Activated naive CD4-positive, alpha-beta T cell treated with anti-CD3 and anti-CD28 coated beads for 36 hours (primary cell): ENCODE data around the gene DNAAF2. TPM values are rescaled to one million over a fixed set of nuclear protein-coding genes. Genes with fewer than 3 reads are reported as not detected.
A peak's percentile ranks its signal among the peaks of the same experiment; 100 is the strongest.
"Not testable (repeated sequence)": the region's sequence is repeated elsewhere in the genome, so short reads cannot be mapped to it uniquely, and the experiment has no call there.

Experiments used
- CTCF ChIA-PET: fragments of 350-600 bp; sonication (Branson Sonifier 250); formaldehyde crosslinking; loops from one replicate; lab custom pipeline; 2021; ENCODE audit warnings: antibody characterized with exemption; lab: Charles Lee
- DNase-seq: peaks from one replicate; pipeline ENCODE4 v3.0.0-alpha.2; 2020
- H3K27ac Mint-ChIP-seq: one replicate; pipeline ENCODE4 v1.8.0; 2021; ENCODE audit warnings: mild to moderate bottlenecking, mixed read lengths
- H3K27me3 Mint-ChIP-seq: one replicate; pipeline ENCODE4 v1.8.0; 2021; ENCODE audit warnings: low read depth, mixed read lengths
- H3K36me3 Mint-ChIP-seq: one replicate; pipeline ENCODE4 v1.8.0; 2021; ENCODE audit warnings: low read depth, mixed read lengths
- H3K4me1 Mint-ChIP-seq: one replicate; pipeline ENCODE4 v1.8.0; 2021; ENCODE audit warnings: low read depth, mixed read lengths
- H3K4me3 Mint-ChIP-seq: one replicate; pipeline ENCODE4 v1.8.0; 2021; ENCODE audit warnings: mild to moderate bottlenecking, moderate library complexity, mixed read lengths
- H3K9me3 Mint-ChIP-seq: one replicate; pipeline ENCODE4 v1.8.0; 2021; ENCODE audit warnings: mixed read lengths
- intact Hi-C: fragments of 100-400 bp; cut with micrococcal nuclease; formaldehyde crosslinking; loops from one replicate; pipeline ENCODE4 v1.15.1; 2023
- total RNA-seq, 2 experiments: library from RNA; stranded (reverse); gene quantifications; one replicate each; pipeline ENCODE4 v1.2.3, GENCODE V29; 2021

DNAAF2 gene
- total RNA-seq, 2 experiments from 2014 or later: 5.5 to 6.0 TPM

DNA sequence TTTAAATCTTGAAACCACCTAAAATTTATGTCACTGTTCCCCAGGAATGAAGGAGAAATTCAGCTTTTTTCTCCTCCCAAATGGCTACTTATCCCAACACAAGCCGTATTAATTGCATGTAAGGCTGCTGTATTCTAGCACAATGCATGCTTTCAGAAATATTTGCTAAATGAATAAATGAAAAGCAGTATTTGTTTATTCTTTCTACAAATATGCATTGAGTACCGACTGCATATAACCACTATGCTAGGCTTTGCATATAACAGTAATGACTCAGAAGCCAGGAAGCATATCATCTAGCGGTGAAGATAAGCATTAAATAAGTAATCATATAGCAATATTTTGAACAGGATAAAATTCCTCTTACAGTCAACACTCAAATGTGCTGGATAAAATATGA lies 42.0 kb downstream of the DNAAF2 start:
- no peak for DNase-seq
- no peak overlapping the region for H3K4me3 Mint-ChIP-seq
- H3K36me3 Mint-ChIP-seq: peaks cover 2% of the 10 kb centered on the region
- no peaks in the 10 kb centered on the region for H3K27me3 Mint-ChIP-seq
- peaks cover 11% of the 10 kb centered on the region for H3K4me1 Mint-ChIP-seq
- CTCF ChIA-PET: no interaction called here
- intact Hi-C loops: loop anchor here (10.0 kb wide), 1 partner anchor 1222 kb away; no protein-coding TSS in a partner anchor
- H3K9me3 Mint-ChIP-seq: no peaks in the 10 kb centered on the region
- no peak overlapping the region for H3K27ac Mint-ChIP-seq

GRCh38 chr14:49589387-49589786 lies 45.7 kb downstream of the DNAAF2 start:
- H3K36me3 Mint-ChIP-seq: peaks cover 21% of the 10 kb centered on the region
- DNase-seq: no peak
- intact Hi-C loops: loop anchor here (5.0 kb wide), 2 partner anchors 528 to 933 kb away; partner anchors contain the start of gene VCPKMT
- CTCF ChIA-PET: no interaction called here
- no peaks in the 10 kb centered on the region for H3K9me3 Mint-ChIP-seq
- H3K27me3 Mint-ChIP-seq: peaks cover 3% of the 10 kb centered on the region
- no peak overlapping the region for H3K27ac Mint-ChIP-seq
- no peak overlapping the region for H3K4me3 Mint-ChIP-seq
- H3K4me1 Mint-ChIP-seq: peaks cover 9% of the 10 kb centered on the region

DNA sequence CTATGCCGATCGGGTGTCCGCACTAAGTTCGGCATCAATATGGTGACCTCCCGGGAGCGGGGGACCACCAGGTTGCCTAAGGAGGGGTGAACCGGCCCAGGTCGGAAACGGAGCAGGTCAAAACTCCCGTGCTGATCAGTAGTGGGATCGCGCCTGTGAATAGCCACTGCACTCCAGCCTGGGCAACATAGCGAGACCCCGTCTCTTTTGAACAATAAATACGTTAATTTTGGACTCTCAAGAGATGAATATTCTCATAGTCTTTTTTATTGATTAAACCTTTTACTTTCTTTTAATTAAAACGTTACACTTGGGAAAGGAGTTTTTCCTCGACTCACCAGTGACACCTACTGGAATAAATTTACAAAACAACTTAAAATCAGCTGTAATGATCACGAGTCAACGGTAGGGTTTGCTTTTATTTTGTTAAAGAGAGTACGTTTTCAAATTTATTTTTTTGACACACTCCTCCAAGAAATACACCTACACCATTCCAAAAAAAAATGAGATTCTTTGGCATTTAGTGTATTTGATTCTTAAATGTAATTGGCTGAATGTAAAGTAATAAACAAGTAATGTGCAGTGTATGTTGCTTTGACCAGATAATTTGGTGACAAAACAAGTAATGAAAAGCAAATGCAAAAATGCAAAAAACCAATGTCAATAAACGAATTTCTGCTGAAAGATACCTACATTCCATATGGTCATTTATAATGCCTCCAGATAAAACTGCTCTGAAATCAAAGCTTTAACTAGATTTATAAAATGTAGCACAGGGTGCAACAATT lies 48.2 kb downstream of the DNAAF2 start:
- Mint-ChIP-seq H3K9me3 (no peaks in the 10 kb centered on the region), H3K4me1 (peaks cover 31% of the 10 kb centered on the region), H3K27me3 (peaks cover 3% of the 10 kb centered on the region), H3K4me3 (peak overlapping the region; percentile 87), H3K27ac (peak overlapping the region; percentile 98), H3K36me3 (peaks cover 44% of the 10 kb centered on the region)
- intact Hi-C loops: loop anchor here (1.0 to 5.0 kb wide), 15 partner anchors 11 to 1508 kb away; partner anchors contain the start of genes ARF6, DMAC2L, KLHDC2 and L2HGDH
- CTCF ChIA-PET: interaction anchor here (0.6 to 3.8 kb wide), 12 partner anchors 9 to 265 kb away, joined by 3 to 33 read pairs (median 4); partner anchors contain the start of genes LRR1, MGAT2, NEMF and RPL36AL
- peak; percentile 73 for DNase-seq

GRCh38 chr14:49585803-49586672 lies 49.0 kb downstream of the DNAAF2 start, which contains the start of gene RPS29:
Gene RPS29, minus strand, starts transcription at chr14:49586380. Its CDS starts 34 bp downstream, at chr14:49586346.
- peaks cover 51% of the 10 kb centered on the region for H3K36me3 Mint-ChIP-seq
- intact Hi-C loops: loop anchor here (1.0 to 5.0 kb wide), 15 partner anchors 12 to 1509 kb away; partner anchors contain the start of genes ARF6, DMAC2L, KLHDC2 and L2HGDH
- DNase-seq: peak; percentile 99

GRCh38 chr14:49584981-49585640 lies 49.9 kb downstream of the DNAAF2 start:
- CTCF ChIA-PET: interaction anchor here (0.6 to 3.8 kb wide), 6 partner anchors 10 to 497 kb away, joined by 3 to 33 read pairs (median 4); partner anchors contain the start of genes LRR1, MGAT2, POLE2 and RPL36AL
- H3K36me3 Mint-ChIP-seq: peaks cover 54% of the 10 kb centered on the region
- H3K9me3 Mint-ChIP-seq, H3K27me3 Mint-ChIP-seq: not testable (repeated sequence)
- peaks cover 42% of the 10 kb centered on the region for H3K4me1 Mint-ChIP-seq
- peak overlapping the region; percentile 98 for H3K27ac Mint-ChIP-seq
- peak overlapping the region; percentile 87 for H3K4me3 Mint-ChIP-seq
- peak; percentile 35 for DNase-seq
- intact Hi-C loops: loop anchor here (5.0 kb wide), 2 partner anchors 532 to 937 kb away; partner anchors contain the start of gene VCPKMT

More at GRCh38 chr14:49585803-49586672, 49.0 kb downstream of the DNAAF2 start, which contains the start of gene RPS29:
- peaks cover 40% of the 10 kb centered on the region for H3K4me1 Mint-ChIP-seq
- peak within 1 kb of the TSS; percentile 98 for H3K27ac Mint-ChIP-seq
- peak within 1 kb of the TSS; percentile 87 for H3K4me3 Mint-ChIP-seq
- H3K9me3 Mint-ChIP-seq: no peaks in the 10 kb centered on the region
- peaks cover 3% of the 10 kb centered on the region for H3K27me3 Mint-ChIP-seq
- CTCF ChIA-PET: interaction anchor here (0.6 to 3.8 kb wide), 10 partner anchors 9 to 245 kb away, joined by 3 to 33 read pairs (median 5); partner anchors contain the start of genes LRR1, MGAT2 and RPL36AL

DNA sequence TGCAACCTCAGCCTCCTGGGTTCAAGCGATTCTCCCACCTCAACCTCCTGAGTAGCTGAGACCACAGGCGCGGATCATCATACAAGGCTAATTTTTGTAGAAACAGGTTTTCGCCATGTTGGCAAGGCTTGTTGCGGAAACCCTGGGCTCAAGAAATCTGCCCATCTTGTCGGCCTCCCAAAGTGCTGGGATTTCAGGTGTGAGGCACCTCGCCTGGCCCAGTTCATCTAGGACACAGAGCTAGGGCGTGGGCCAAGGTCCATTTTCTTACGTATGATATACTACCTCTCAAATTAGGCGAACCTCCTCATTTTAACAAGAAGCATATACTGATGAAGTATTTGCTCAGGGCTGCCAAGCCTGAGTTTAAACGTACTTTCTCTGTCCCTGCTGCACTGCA lies 51.0 kb downstream of the DNAAF2 start:
- no peaks in the 10 kb centered on the region for H3K9me3 Mint-ChIP-seq
- H3K27me3 Mint-ChIP-seq: peaks cover 3% of the 10 kb centered on the region
- peak overlapping the region; percentile 87 for H3K4me3 Mint-ChIP-seq
- CTCF ChIA-PET: no interaction called here
- intact Hi-C loops: no loop called here
- no peak for DNase-seq
- H3K27ac Mint-ChIP-seq: peak overlapping the region; percentile 75
- peaks cover 57% of the 10 kb centered on the region for H3K36me3 Mint-ChIP-seq
- peaks cover 49% of the 10 kb centered on the region for H3K4me1 Mint-ChIP-seq

DNA sequence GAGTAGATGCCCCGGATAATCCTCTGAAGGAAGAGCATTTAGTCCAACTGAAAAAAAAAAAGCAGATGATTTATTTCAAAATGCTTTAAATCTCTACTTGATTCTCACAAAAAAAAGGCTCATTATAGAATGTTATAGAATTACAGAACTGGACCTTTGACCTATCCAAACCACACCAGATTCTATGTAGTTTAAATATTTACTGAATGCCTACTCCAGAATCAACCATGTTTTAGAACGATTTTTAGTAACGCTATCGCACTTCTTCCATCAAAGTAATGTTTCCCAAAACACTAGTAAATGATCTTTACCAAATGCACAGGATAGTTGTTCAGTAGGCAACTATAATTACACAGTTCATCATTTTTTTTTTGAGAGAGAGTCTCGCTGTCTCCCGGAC lies 51.4 kb downstream of the DNAAF2 start:
- intact Hi-C loops: no loop called here
- Mint-ChIP-seq H3K9me3 (no peaks in the 10 kb centered on the region), H3K4me1 (peaks cover 52% of the 10 kb centered on the region), H3K4me3 (peak overlapping the region; percentile 87), H3K36me3 (peaks cover 59% of the 10 kb centered on the region), H3K27me3 (peaks cover 3% of the 10 kb centered on the region), H3K27ac (peak overlapping the region; percentile 75)
- CTCF ChIA-PET: interaction anchor here (1.3 kb wide), 1 partner anchor 41 kb away, joined by 4 read pairs; no protein-coding TSS in a partner anchor
- no peak for DNase-seq

GRCh38 chr14:49582113-49582977 lies 52.7 kb downstream of the DNAAF2 start:
- intact Hi-C loops: no loop called here
- CTCF ChIA-PET: interaction anchor here (1.3 kb wide), 1 partner anchor 42 kb away, joined by 4 read pairs; no protein-coding TSS in a partner anchor
- Mint-ChIP-seq H3K27me3 (peaks cover 3% of the 10 kb centered on the region), H3K27ac (peak overlapping the region; percentile 47), H3K9me3 (no peaks in the 10 kb centered on the region), H3K4me3 (no peak overlapping the region), H3K36me3 (peaks cover 67% of the 10 kb centered on the region), H3K4me1 (peaks cover 59% of the 10 kb centered on the region)
- DNase-seq: no peak

GRCh38 chr14:49581209-49582112 lies 53.6 kb downstream of the DNAAF2 start:
- intact Hi-C loops: no loop called here
- CTCF ChIA-PET: interaction anchor here (0.7 kb wide), 1 partner anchor 766 kb away, joined by 4 read pairs; no protein-coding TSS in a partner anchor
- no peaks in the 10 kb centered on the region for H3K9me3 Mint-ChIP-seq
- H3K27me3 Mint-ChIP-seq: peaks cover 3% of the 10 kb centered on the region
- H3K36me3 Mint-ChIP-seq: peaks cover 72% of the 10 kb centered on the region
- peaks cover 61% of the 10 kb centered on the region for H3K4me1 Mint-ChIP-seq
- H3K27ac Mint-ChIP-seq: peak overlapping the region; percentile 54
- no peak overlapping the region for H3K4me3 Mint-ChIP-seq
- no peak for DNase-seq

GRCh38 chr14:49579841-49580240 lies 55.2 kb downstream of the DNAAF2 start:
- H3K27me3 Mint-ChIP-seq: no peaks in the 10 kb centered on the region
- H3K4me3 Mint-ChIP-seq: no peak overlapping the region
- H3K4me1 Mint-ChIP-seq: peaks cover 65% of the 10 kb centered on the region
- DNase-seq: no peak
- intact Hi-C loops: no loop called here
- CTCF ChIA-PET: interaction anchor here (1.0 to 1.7 kb wide), 2 partner anchors 30 to 118 kb away, joined by 3 to 6 read pairs; no protein-coding TSS in a partner anchor
- no peak overlapping the region for H3K27ac Mint-ChIP-seq
- H3K9me3 Mint-ChIP-seq: no peaks in the 10 kb centered on the region
- peaks cover 57% of the 10 kb centered on the region for H3K36me3 Mint-ChIP-seq
